GM13976 (cell line): ENCODE data around the gene LASP1.

Experiments used
- DNase-seq: peaks from one replicate; pipeline ENCODE4 v3.0.0; 2012; ENCODE audit warnings: low spot score
- CTCF ChIP-seq: IDR thresholded peaks from 2 replicates; pipeline ENCODE4 v1.5.1; 2012; ENCODE audit warnings: borderline replicate concordance, mild to moderate bottlenecking; ENCODE audit not compliant: insufficient read depth; ENCODE audit errors: extremely low read depth, missing control alignments, control extremely low read depth
- in situ Hi-C: fragments of 300-500 bp; cut with MboI; formaldehyde crosslinking; loops from one replicate; pipeline ENCODE4 v1.12.0; 2022; ENCODE audit warnings: low sequenced_read_pairs, mixed read lengths, inconsistent platforms; ENCODE audit not compliant: unreplicated experiment

LASP1 gene

DNA sequence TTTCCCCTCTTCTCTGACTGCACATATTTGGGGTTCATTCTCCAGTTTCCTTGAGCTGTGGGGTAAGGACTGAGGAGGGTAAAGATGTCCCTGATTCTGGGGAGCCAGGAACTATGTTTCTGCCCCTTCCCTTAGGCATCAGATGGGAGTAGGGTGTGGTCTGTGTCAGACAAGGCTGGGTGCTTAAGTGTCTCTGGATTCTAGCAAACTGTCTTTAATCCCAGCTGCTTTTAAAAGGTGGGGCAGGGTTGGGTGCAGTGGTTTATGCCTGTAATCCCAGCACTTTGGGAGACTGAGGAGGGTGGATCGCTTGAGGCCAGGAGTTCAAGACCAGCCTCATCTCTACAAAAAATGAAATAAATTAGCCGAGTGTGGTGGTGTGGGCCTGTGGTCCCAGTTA lies 13.0 kb downstream of the LASP1 start:
- DNase-seq = no peak
- in situ Hi-C loops = no loop called here
- TF ChIP-seq CTCF = no peak

GRCh38 chr17:38883592-38884526 lies 14.0 kb downstream of the LASP1 start:
- TF ChIP-seq CTCF = no peak
- DNase-seq = no peak
- in situ Hi-C loops = no loop called here

DNA sequence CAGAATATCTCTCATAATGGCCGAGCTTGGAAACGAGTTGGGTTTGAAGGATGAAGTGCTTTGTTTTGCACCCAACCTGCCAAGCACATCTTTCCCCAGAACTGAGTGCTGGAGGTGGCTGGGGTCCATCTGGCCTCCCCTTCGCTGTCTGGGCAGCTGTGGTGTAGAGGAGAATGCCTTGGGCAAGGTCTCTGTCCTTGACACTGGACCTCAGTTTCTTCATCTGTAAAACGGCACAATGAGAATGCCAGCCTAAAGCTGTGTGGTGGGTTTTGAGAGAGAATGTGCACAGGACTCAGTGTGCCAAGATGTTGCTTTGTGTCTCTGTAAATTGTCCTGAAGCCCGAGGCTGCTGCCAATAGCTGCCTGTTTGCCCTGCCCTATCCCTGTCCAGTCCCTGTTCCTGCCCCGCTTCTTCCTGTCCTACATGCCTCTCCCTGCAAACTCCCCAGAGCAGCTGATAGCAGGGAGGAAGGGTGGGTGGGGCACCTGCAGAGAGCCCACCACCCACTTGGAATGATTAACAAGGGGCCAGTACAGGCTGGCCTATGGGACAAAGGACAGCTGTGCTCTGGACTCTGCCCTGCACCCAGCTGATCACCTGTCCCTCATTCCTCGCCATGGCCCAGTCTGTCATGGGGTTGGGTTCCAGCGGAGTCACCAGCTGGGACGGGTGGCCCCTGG lies 15.3 kb downstream of the LASP1 start:
- no peak for TF ChIP-seq CTCF
- in situ Hi-C loops = no loop called here
- no peak for DNase-seq

DNA sequence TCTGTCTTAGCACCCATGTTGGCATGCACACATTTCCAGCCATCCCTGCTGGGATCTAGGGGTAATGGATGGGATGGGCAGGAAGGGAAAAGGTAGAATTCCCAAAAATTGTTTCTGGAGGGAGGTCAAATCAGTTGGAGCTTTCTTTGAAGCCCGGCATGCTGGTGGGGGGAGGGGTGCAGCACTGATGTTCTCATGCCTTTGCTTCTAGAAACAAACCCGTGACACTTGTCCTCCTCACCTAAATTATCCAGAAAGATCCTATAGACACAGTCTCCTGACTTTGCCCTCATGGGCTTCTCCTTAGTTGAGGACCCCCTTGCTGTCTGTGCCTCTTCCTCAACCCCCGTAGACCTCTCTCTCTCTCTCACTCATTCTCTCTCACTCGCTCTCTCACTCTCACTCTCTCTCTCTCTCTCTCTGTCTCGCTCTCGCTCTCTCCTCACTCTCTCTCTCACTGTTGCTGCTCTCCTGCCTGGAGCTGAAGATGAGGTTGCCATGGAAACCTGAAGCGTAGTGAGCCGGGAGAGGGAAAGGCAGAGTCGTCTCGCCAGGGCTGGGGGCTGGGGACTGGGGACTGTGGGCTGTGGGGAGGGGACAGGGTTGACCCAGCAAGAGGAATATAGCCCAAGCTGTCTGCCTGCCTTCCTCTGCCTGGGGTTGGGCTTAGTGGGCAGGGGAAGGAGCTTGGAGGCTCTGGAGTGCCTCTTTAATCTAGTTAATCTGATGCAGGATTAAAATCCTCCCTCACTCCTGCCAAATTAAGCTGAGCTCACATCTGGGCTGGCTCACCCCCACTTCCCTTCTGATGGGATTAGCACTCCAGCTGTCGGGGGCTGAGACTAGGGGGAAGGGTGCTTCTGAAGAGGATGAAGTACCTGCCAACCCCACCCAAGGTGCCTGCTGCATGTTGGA lies 16.1 kb downstream of the LASP1 start:
- in situ Hi-C loops = no loop called here
- no peak for TF ChIP-seq CTCF
- no peak for DNase-seq

DNA sequence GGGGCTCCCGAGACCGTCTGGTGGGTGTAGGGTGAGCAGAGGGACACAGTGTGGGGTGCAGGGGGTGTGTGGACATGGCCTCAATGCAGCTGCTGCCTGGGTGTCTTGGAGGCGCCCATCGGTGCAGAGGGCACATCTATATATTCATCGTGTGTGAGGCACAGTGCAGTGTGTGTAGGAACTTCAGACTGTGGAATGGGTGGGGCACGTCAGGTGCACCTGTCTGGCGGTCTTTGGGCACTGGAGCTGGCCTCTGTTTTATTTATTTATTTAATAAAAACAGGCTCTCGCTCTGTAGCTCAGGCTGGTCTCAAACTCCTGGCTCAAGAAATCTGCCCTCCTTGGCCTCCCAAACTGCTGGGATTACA lies 16.8 kb downstream of the LASP1 start:
- in situ Hi-C loops = no loop called here
- TF ChIP-seq CTCF = no peak
- DNase-seq = no peak

DNA sequence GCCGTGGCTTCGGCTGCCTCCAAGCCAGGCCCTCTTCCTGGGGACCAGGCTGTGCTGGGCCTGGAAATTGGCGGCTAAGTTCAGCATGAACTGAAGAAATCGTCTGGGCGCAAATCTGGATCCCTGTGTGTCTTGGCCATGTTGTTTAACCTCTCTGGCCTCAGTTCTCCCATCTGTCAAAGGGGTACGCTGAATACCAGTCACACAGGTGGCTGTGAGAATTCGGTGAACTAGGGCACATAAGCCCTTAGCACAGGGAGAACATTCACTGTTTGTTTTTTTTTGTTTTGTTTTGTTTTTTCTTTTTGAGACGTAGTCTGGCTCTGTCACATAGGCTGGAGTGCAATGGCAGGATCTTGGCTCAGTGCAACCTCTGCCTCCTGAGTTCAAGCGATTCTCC lies 19.0 kb downstream of the LASP1 start:
- no peak for DNase-seq
- TF ChIP-seq CTCF = no peak
- in situ Hi-C loops = no loop called here
